ENCODE measurements around the gene CGA.

The CGA gene

GRCh38 chr6:87093199-87093598, 1.7 kb downstream of the CGA start:
- DNase-seq (ENCODE audit: low read depth) = no peak
- no peak overlapping the region for H3K4me3 ChIP-seq (ENCODE audit: low read depth, low read length)

- no peak for DNase-seq (ENCODE audit: low read depth)
- H3K4me3 ChIP-seq (ENCODE audit: low read depth, low read length) = no peak overlapping the region
These were observed 2.5 kb downstream of the CGA start for GRCh38 chr6:87092435-87092834.

GRCh38 chr6:87089135-87089534, 5.8 kb downstream of the CGA start:
- DNase-seq (ENCODE audit: low read depth) = no peak
- no peak overlapping the region for H3K4me3 ChIP-seq (ENCODE audit: low read depth, low read length)

- no peak for DNase-seq (ENCODE audit: low read depth)
These were observed 6.8 kb downstream of the CGA start for GRCh38 chr6:87088076-87088475.

GRCh38 chr6:87082160-87082721, 12.7 kb downstream of the CGA start:
- H3K4me3 ChIP-seq (ENCODE audit: low read depth, low read length) = no peak overlapping the region
- DNase-seq (ENCODE audit: low read depth) = no peak

More at GRCh38 chr6:87088076-87088475, 6.8 kb downstream of the CGA start:
- H3K4me3 ChIP-seq (ENCODE audit: low read depth, low read length) = no peak overlapping the region

GRCh38 chr6:87078983-87079616, 15.8 kb downstream of the CGA start:
- H3K4me3 ChIP-seq (ENCODE audit: low read depth, low read length) = no peak overlapping the region
- DNase-seq (ENCODE audit: low read depth) = peak; percentile 7

GRCh38 chr6:87075168-87075567, 19.7 kb downstream of the CGA start:
- no peak for DNase-seq (ENCODE audit: low read depth)
- no peak overlapping the region for H3K4me3 ChIP-seq (ENCODE audit: low read depth, low read length)

GRCh38 chr6:87074101-87074621, 20.7 kb downstream of the CGA start:
- H3K4me3 ChIP-seq (ENCODE audit: low read depth, low read length) = no peak overlapping the region
- DNase-seq (ENCODE audit: low read depth) = no peak

- no peak overlapping the region for H3K4me3 ChIP-seq (ENCODE audit: low read depth, low read length)
- no peak for DNase-seq (ENCODE audit: low read depth)
These were observed 23.2 kb downstream of the CGA start for GRCh38 chr6:87071683-87072082.

- no peak for DNase-seq (ENCODE audit: low read depth)
- H3K4me3 ChIP-seq (ENCODE audit: low read depth, low read length) = no peak overlapping the region
These were observed 24.2 kb downstream of the CGA start for GRCh38 chr6:87070741-87071140.

- DNase-seq (ENCODE audit: low read depth) = no peak
- no peak overlapping the region for H3K4me3 ChIP-seq (ENCODE audit: low read depth, low read length)
These were observed 26.1 kb downstream of the CGA start for GRCh38 chr6:87068795-87069194.

GRCh38 chr6:87066449-87067333, 28.2 kb downstream of the CGA start:
- H3K4me3 ChIP-seq (ENCODE audit: low read depth, low read length) = no peak overlapping the region
- peak; percentile 11 for DNase-seq (ENCODE audit: low read depth)

- DNase-seq (ENCODE audit: low read depth) = no peak
These were observed 29.8 kb downstream of the CGA start for GRCh38 chr6:87065117-87065516.

GRCh38 chr6:87059943-87060342, 35.0 kb downstream of the CGA start:
- no peak for DNase-seq (ENCODE audit: low read depth)
- no peak overlapping the region for H3K4me3 ChIP-seq (ENCODE audit: low read depth, low read length)

More at GRCh38 chr6:87065117-87065516, 29.8 kb downstream of the CGA start:
- no peak overlapping the region for H3K4me3 ChIP-seq (ENCODE audit: low read depth, low read length)

- DNase-seq (ENCODE audit: low read depth) = no peak
- H3K4me3 ChIP-seq (ENCODE audit: low read depth, low read length) = no peak overlapping the region
These were observed 40.6 kb downstream of the CGA start for GRCh38 chr6:87054143-87054833.

- H3K4me3 ChIP-seq (ENCODE audit: low read depth, low read length) = no peak overlapping the region
- no peak for DNase-seq (ENCODE audit: low read depth)
These were observed 41.6 kb downstream of the CGA start for GRCh38 chr6:87053312-87053711.

GRCh38 chr6:87049779-87050178, 45.1 kb downstream of the CGA start:
- H3K4me3 ChIP-seq (ENCODE audit: low read depth, low read length) = no peak overlapping the region
- DNase-seq (ENCODE audit: low read depth) = no peak

GRCh38 chr6:87045521-87046075, 49.3 kb downstream of the CGA start:
- no peak for DNase-seq (ENCODE audit: low read depth)
- H3K4me3 ChIP-seq (ENCODE audit: low read depth, low read length) = no peak overlapping the region

- H3K4me3 ChIP-seq (ENCODE audit: low read depth, low read length) = no peak overlapping the region
- DNase-seq (ENCODE audit: low read depth) = no peak
These were observed 54.2 kb downstream of the CGA start for GRCh38 chr6:87040729-87041128.
